HepG2 (cell line): ENCODE measurements around the gene ARHGAP22.

Experiments
- ASH2L ChIP-seq: fragments of 300-600, 200-600 bp; sonication (generic); IDR thresholded peaks from 2 replicates; pipeline ENCODE4 v1.7.0; 2017; ENCODE audit warnings: low read depth, mild to moderate bottlenecking, moderate library complexity, mixed read lengths, low read length; ENCODE audit not compliant: insufficient read length
- CTCF ChIP-seq: sonication (generic); formaldehyde crosslinking; IDR thresholded peaks from 2 replicates; pipeline ENCODE4 v1.5.0; 2020; ENCODE audit warnings: mild to moderate bottlenecking, missing genetic modification reagents, moderate library complexity
- ELF3 ChIP-seq: IDR thresholded peaks from 2 replicates; pipeline ENCODE4 v1.6.1; 2016; ENCODE audit warnings: missing genetic modification reagents, missing compliant biosample characterization
- MAX ChIP-seq: IDR thresholded peaks from 2 replicates; pipeline ENCODE4 v1.6.1; 2012; ENCODE audit warnings: inconsistent platforms
- RBM22 ChIP-seq: fragments of 200-400 bp; formaldehyde crosslinking; optimal IDR thresholded peaks from 2 replicates; pipeline ENCODE3; 2017; ENCODE audit warnings: mild to moderate bottlenecking, low read length, moderate library complexity
- REST ChIP-seq, 2 experiments: IDR thresholded peaks; 2 replicates each; pipeline ENCODE4 v1.6.1; 2011 to 2012; ENCODE audit warnings: low read length in 2 of 2, borderline replicate concordance in 1 of 2, low read depth in 1 of 2, mild to moderate bottlenecking in 1 of 2, moderate library complexity in 1 of 2
- TCF7L2 ChIP-seq: IDR thresholded peaks from 2 replicates; pipeline ENCODE4 v1.6.1; 2011; ENCODE audit warnings: mild to moderate bottlenecking, low read depth, low read length, moderate library complexity
- ZNF570 ChIP-seq: sonication (generic); formaldehyde crosslinking; IDR thresholded peaks from 2 replicates; pipeline ENCODE4 v1.4.0; 2020; ENCODE audit warnings: mild to moderate bottlenecking, missing genetic modification reagents, borderline replicate concordance

- TF ChIP-seq RBM22 (no peak), CTCF (no peak), TCF7L2 (no peak), MAX (no peak), REST (IDR thresholded peaks at IDR 0.05; ENCODE audit: borderline replicate concordance in 1 of 2, low read depth in 1 of 2, low read length in 2 of 2) (no peak), ELF3 (CRISPR knock-in tag) (no peak), ZNF570 (CRISPR knock-in tag) (no peak), ASH2L (no peak)
Measured at GRCh38 chr10:48419714-48420113, 185.2 kb downstream of the ARHGAP22 start.
